Stimulated activated CD8-positive, alpha-beta memory T cell treated with anti-CD3 and anti-CD28 coated beads, Interleukin-7, amount 100 ng/mL, for 48 hours (primary cell): ENCODE results near the gene CFAP45.
A peak's percentile ranks its signal among the peaks of the same experiment; 100 is the strongest.

ENCODE experiments used
- DNase-seq, 2 donors: peaks; one replicate each; pipeline ENCODE4 v3.0.0-alpha.2; 2020; ENCODE audit warnings: low read depth in 1 of 2; ENCODE audit errors: extremely low read depth in 1 of 2

The CFAP45 gene

DNA sequence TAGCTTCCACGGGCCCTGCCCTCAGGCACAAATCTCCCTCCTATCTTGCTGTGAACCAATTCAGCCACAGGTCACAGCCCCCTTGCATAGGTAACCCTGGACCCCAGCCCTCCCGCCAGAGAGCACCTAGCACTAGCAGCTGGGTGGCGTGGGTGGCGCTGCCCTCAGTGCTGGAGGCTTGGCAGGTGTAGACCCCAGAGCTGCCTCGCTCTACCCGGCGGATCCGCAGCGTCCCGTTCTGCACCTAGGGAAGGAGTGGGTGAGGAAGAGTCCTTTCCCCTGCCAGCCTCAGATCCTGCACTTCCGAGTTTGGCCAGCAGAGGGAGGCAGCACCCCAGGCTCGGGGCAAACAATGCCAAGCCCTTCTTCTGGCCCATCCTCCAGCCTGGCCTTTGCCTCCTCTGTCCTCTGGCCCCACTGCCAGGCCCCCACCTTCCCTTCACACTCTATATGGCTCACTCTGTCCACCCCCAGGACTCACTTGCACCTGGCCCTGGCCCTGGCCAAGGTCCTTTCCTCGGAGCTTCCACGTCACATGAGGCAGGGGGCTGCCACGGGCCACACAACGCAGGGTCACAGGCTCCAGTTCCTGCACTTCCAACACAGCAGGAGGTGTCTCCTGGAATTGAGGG is 36.4 kb upstream of the CFAP45 start:
- DNase-seq: peak; percentile 55 to 62

DNA sequence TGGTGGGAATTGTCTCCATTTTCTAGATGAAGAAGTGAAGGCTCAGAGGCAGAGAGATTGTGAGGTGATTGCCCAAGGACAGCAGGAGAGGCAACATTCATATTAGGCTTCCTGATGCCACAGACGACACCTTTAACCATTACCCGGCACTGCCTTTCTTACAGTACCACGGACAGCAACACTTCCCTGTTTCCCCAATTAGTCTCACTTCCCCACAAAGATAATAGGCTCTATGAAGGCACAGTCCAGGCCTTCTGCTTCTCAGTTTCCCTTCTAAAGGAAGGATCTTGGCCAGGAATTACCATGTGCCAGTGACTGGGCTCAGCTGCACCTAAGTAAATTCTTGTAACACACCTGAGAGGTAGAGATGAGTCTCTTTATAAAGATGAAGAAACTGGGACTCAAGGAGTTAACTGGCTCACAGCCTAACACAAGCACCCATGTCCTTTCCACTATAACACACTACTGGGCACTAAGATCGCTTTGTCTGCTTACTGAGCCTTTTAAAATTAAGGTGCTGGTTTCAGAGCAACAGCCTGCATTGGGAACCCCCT is 35.8 kb upstream of the CFAP45 start:
- DNase-seq: no peak

DNA sequence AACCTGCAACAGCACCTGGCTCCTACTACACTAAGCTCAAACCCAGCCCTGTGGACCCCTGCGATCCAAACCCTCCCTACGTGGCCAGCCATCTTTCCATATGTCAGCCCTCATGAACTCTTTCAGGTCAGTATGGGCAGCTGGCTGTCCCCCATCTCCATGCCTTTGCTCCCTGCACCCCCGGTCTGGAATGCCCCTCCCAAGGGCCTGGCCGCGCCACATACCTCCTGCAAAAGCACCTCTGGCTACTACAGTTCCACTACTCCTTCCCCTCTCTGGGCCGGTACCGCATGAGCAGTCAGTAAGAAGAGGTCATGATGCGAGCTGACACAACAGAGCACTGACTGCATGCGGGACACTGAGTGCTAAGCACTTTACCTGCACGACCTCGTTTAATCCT is 35.3 kb upstream of the CFAP45 start:
- no peak for DNase-seq

DNA sequence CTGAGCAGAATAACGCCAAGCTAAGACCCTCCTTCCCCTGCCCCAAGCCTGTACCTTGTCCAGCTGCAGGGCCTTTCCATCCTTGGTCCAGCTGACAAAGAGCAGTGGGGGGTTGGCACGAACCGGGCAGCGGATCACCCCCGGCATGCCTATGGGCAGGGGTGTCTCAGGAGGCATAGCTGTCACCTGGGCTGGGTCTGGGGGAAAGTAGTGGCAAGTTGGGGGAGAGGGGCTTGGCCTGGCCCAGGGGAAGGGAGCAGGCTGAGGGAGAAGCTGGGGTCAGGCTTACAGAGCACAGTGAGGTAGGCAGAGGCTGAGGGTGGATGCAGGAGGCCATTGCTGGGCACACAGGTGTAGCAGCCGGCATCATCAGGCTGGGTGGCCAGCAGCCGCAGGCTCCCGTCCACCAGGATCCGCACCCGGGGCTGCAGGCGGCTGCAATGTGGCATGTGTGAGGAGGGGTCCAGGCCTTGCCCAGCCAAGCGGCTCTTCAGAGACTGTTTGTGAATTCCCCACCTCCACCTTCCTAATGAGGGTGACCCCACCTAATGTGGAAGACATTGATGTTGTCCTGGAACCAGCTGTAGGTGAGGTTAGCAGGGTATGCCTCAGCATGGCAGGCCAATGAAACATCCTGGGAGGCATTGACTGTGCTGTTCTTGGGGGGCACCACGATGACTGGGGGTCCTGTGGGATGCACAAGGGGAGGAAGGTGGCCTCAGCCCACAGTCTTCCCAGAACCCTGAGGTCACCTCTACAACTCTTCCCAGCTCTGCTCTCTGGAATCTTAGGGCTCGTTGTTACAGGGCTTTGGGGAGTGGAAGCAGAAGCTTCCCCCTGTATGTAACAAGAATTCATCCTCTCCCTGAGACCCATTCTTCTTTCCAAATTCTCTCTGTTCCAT is 34.4 kb upstream of the CFAP45 start:
- no peak for DNase-seq

DNA sequence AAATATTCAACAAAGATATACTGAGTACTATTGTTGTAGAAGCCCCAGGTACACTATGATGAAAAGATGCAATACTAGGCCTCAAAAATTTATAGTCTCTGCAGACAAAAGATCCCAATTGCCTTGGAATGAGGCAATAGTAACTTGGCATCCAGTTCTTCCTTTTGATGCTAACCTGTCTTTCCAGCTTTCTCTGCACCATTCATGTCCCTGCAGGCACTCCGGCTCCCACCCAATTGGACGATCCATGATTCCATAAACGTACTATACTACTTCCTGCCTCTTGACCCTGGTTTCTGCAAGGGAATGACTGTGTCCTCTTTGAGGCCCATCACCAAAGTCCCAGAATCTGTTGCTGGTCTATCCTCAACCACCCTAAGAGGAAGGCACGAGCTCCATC is 33.4 kb upstream of the CFAP45 start:
- DNase-seq: no peak

DNA sequence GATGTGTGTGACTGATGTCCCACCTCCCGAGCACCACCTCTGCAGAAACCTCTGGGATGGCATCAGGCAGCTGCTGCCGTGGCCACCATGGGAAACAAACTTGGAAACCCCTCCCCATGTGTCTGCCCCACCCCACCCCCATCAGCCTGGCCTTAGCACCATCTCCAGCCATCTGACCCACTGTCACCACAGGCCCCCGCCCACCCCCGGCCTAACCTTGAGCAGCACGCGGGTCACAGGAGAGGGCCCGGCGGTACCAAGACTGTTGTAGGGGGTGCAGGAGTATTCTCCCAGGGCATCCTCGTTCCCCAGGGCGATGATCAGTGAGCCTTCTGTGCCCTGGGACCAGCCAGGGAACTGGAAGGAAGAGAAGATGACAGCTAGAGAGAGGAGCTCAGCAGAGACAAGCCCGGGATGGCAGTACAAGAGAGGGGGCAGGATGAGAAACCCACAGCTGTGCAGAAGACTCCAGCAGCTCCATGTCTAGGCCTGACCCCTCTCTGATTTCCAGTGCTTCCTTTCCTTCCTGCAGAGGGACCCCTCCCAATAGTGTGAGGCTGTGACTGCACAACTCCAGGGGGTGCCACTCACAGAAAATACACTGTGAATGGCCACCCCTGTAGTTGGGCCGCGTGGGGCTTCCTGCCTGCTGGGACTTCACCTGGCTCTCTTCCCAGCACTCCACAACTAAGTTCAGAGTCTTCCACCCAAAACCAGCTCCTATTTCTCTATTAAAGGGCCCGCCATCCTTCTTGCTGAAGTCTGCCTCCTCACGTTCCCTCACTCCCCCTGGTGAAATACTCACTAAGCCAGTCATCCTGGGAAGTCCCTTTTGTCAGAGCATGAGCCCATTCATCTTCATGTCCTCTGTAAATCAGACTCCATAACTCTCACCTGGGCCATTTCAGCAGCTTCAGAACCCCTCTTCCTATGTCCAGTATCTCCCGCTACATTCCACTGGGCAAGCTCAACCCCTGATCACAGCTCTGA is 32.6 kb upstream of the CFAP45 start:
- DNase-seq: no peak

DNA sequence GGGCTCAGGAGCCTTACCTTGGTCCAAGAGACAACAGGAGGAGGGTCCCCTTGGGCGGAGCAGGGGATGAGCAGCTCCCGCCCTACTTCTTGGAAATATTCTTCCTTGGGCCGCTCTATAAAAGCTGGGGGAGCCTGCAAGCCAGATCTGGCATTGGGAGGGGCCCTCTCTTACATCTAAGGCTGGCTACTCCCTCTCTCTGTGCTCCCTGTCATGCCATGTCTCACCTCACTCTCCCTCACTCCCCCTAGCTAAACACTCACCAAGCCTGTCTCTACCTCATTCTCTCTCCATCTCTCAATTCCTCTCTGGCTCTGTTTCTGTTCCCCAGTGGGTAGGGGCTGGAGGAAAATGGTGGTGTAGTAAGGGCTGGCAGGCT is 31.8 kb upstream of the CFAP45 start:
- DNase-seq: no peak

DNA sequence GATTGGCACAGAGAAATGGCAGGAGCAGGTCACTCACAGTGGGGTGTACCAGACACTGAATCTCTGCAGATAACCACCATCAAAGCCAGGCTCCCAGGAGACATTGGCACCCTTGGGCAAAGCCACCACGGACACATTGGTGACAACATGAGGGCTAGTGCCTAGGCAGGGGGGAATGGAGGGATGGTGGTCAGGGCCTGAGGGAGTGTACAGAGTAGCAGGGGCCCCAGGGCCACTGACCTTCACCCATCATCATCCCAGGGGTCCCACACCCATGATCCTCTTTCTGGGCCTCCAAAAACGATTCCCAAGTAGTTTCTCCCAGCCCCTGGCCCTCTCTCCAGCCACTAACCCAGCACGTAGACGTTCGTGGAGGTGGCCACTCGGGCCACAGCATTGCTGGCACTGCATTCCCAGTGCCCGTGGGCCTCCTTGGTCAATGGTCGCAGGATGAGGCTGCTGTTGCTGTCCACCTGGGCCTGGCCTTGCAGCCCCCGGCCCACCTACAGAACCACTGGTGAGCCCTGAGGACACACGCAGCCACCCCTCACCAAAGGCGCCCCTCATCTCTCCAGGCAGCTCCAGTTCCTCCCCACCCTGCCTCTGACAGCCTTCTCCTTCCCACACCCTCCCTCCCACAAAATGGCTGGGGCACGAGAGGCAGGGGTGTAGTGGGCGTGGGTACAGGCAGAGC is 31.3 kb upstream of the CFAP45 start:
- no peak for DNase-seq

DNA sequence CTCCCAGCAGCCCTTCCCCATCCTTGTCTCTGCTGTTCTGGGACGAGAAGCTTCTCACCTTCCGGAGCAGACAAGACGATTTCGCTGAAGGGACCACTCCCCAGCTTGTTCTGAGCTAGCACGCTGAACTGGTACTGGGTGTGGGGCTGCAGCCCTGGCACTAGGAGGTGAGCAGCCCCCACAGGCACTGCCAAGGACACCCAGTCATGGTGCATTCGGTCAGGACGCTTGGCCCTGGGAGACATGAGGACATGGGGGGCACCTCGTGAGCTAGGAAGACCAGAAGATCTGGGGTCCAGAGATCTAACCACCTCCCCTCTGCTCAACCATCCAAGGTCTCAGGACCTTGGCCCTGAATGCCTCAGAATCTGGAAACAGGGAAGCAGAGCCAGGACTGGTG is 30.7 kb upstream of the CFAP45 start:
- no peak for DNase-seq

DNA sequence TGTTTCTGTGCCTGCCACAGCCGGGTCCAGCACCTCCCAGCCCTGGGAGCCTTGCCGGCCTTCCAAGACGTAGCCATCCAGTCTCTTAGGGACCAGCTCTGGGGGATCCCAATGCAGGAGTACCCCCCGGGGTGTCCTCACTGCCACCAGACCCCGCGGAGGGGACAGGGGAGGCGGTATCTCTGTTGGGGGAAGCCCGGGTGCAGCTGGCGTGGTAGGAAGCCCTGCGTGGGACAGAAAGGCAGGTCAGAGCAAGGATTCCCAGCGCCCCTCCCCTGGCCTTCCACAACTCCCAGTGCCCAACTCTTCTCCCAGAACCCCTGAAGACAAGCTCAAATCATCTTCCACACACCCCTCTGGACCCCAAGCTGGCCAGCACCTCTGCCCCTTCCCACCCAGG is 30.3 kb upstream of the CFAP45 start:
- DNase-seq: no peak

DNA sequence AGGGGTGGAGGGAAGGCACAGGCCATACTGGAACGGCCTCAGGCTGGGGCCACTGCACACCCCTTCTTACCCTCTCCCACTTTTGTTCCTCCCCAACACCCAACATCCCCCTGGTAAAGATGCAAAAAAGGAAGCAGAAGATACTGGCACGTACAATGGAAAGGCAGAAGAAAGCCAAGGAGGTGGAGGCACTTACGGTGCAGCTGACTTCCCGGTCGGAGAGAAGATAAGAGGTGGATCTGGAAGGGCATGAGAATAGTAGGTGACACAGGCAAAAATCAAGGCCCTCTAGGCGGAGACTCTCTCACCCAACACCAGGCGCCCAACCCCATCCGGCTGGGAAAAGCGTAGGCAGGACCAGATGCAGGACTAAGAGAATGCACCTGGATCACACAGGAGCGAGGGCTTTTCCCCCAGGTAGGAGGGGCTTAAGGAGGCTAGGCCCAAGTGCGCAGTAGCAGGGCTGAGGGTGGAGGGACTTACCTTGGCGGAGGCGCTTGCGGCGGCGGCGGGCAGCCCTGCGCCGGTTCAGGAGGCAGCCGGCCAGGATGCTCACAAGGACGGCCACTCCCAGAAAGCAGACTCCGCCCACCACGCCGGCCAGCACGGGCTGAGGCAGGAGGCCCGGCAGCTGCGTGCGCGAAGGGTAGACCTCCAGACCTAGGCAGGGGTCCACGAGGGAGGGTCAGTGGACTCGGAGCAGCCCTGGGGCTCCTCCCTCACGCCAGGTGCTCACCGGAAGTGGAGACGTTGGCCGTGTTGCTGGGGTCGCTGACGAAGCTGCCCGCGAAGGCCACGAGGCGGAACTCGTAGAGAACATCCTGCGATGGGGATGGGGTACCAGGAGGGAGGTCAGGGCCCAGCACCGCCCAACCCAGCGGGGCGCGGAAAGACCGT is 29.4 kb upstream of the CFAP45 start:
- no peak for DNase-seq

DNA sequence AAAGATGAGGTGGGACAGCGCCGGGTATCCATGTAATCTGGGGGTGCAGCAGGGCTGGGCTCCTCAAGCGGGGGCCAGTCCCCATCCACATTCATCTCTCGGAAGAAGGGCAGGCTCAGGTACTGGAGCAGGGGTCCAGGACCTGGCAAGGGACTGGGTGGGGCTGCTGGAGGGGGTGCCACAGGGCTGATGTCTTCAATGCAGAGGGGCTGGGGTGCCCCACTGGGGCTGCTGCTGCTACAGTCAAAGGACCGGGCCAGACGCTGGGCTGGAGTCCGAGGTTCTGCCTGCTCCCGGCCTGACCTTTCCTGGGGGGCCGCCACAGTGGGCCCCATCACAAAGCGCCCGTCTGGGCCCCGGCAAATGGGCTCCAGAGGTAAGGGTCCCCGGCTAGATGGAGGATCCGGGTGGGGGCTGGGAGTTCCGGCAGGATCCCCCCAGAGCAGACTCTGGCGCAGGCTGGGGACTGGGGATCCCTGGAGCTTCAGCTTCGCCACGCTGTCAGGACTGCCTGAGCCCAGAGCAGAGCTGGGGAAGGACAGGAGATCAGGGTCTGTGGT is 28.6 kb upstream of the CFAP45 start:
- DNase-seq: no peak

DNA sequence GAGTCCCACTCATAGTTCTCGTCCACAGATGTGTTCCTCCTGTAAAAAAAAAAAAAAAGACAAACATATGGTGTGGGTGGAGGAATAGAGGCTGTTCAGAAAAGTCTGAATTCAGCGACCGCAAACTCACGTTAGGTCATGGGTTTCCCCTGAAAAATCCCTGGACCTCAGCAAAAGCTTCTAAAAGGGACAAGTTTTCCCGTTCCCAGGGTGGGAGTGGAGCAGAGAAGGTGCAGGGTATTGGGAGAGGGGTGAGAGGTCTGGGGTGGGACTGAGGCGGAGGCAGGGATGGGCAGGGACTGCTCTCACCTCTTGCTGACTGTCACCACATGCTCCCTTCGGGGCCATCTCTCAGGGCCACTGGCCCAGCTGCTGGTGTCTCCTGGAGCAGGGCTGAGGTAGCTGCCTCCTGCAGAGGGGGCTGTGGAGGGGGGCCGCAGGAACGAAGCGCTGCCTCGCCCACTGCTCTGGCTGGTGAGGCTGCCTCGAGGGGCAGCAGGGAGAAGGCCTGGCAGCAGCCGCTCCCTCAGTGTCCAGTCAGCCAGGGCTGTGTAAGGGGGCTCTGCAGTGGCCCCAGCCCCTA is 28.0 kb upstream of the CFAP45 start:
- no peak for DNase-seq

DNA sequence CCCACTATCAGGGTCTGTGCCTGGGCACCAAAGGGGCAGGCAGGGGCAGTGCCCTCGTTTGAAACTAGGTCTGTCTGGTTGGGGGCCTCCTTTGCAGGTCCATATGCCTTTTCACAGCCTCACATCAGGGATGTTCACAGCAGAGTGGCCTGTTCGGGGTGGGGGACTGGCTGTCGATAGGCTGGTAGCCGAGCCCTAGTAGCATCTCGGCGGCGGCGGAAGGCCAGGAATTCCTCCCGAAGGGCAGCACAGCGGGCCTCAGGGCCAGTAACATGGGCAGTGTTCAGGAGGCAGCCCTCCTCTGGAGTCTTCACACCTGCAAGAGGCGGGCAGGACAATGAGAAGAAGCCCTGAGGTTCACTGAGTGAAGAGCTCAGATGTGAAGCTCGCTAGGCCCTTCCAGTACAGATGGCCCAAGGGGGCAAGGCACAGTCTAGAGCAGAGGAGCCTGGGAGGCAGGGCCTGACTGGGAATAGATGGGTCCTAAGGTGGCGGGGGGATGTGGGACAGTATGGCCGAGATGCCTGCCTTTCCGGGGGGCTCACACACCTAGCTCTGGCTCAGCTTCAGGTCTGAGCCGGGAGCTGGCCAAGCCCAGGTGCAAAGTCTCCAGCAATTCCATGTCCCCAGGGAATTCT is 27.4 kb upstream of the CFAP45 start:
- no peak for DNase-seq

DNA sequence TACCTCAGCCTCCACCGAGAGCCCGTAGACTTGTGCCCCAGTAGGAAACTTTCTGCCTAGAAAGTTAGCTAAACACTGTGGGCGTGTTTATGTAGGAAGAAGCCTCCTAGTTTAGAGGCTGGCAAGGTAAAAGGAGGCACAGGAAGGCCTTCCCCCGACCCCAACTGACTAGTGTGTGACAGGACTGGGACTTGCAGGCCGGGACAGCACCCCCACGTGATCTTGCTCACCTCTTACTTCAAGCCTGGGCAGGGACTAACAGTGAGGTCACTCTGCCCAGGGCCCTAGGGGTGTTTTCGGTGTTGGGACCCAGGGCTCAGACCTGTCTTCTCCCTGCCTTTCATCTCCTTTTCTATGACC is 25.7 kb upstream of the CFAP45 start:
- DNase-seq: peak in 1 of 2 donors; percentile 44

DNA sequence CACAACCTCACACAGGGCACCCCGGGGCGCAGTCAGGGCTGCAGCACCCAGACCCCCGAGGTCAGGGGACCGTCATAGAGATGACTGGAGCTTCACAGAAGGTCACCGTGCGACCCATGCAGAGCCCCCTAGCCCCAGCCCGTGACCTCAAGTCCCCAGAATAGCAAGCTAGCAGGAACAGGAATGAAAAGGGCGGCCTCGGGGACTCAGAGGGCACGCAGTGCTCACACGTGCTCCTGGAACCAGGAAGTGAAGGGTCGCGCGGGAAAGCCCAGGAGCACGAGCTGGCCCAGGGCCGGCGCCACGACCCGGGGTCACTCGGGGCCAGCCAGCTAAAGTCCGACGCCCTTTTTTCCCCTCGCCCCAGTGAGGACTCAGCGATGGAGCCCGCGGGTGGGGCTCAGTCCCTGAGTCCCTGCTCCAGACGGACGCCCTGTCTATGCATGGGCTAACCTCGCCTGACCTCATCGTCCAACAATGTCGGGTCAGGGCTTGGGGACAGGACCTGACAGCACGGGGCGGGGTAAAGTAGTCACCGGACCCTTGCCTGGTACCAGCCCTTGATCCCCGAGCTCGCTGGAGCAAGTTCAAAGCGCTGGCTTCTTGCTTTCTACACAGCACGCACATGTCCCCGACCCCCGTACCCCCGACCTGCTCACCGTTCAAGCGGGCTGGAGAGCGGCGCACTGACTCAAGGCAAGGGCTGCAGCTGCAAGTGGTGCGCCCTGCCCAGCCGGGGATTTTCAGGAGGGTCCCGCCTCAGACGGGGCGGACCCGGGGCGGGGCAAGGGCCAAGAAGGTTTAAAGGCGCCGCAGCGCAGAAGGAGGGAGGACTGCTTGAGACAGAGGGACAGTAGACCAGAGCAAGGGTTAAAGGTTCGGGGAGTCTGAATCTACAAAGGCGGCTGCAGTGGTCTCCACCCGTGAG is 25.1 kb upstream of the CFAP45 start, which contains the start of gene TAGLN2:
Gene TAGLN2, minus strand, starts transcription at position 717 of the 928 bp plus-strand sequence. CDS start 4,998 bp downstream, outside the sequence.
- DNase-seq: peak; percentile 85 to 86
